NCI-H82 (cell line): ENCODE results near the gene VPS37C.
"Not testable (repeated sequence)": the region's sequence is repeated elsewhere in the genome, so short reads cannot be mapped to it uniquely, and the experiment has no call there.

ENCODE experiments used
- DNase-seq: peaks from one replicate; lab custom pipeline; 2025; lab: John Stamatoyannopoulos, UW

VPS37C gene

DNA sequence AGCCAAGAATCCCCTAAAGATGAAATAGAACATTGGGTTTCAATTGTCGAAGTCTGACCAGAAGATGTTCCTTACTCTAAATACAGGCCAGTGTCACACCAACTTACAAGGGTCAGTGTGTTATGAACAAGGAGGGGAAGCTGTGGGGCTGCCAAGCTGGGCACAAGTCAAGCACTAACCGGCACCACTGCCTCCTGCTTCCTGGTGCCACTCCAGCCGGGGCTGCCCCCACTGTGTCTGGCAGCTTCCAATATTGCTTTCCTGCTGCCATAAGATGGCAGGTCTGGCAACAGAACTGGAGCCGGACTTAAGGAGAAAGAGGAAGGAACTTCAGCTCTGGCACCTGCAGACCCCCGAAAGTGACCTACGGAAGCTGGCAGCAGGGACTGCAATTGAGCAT lies 13.7 kb upstream of the VPS37C start:
- no peak for DNase-seq

DNA sequence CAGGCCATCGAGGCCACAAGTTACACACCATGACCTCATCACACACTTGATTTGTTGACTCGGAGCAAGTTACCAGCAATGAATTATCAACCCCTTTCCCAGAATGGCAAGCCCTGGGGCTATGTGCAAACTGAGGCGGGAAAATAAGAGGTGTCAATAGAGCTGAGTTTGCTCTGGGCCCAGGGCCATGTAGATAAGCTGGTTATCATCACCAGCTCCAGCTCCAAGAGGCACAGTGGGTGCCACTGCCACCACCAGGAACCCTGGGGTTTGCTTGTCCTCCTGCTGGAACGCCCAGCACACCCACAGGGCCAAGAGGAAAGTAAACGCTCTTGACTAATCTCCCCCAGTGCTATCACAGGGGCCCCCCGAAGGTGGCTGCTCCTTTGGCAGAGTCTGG lies 13.0 kb upstream of the VPS37C start:
- no peak for DNase-seq

DNA sequence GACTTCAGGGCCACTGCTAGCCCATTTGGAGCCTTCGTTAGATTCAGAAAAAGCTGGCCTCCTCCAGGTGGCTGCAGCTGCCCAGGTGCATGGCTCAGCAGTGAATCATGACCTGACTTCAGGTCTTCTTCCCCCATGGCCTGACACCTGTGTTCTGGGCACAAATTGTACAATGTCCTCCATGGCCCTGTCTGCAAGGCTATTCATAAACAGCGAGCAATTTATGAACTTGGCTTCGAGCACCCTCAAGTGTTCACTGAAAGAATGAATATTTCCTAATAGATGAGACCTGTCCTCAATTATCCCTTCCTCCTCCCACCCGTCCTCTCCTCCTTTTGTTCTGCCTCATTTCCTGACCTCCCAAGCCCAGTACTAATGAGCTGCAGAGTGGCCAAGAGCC lies 12.2 kb upstream of the VPS37C start:
- peak; percentile 65 for DNase-seq

DNA sequence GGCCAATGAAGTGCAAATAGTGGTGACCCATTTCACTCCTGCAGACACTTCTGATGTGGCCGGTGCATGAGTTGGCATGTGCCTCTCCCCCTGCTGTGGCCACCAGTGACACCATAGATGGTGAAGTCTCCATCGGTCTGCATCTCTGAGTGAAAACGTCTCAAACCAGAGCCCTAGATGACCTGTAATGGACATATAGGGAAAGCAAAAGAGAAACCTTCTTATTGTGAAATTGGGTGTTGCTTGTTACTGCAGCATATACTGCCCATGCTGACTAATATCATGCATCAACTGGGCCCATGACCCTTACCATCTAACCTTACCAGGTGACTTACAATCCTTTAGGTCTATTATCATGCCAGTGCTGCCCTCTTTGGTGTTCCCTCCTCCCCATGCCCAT lies 11.7 kb upstream of the VPS37C start:
- no peak for DNase-seq

DNA sequence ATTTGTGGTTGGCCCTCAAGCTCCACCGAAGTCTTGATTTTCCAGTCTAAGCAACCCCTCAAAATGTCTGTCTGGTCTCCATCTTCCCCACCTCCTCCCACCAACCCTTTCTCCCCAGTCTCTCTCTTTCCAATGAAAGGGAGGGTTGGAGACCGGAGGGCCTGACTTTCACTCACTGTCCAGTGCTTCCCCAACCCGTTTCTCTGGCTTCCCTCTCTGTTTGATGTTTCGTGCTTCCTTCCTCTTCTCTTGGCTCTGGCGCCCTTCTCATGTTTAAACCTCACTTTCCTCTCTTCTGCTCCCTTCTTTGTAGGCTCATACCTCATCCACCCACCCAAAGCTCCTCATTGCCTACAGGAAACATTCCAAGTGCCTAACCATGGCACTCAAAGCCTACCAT lies 11.1 kb upstream of the VPS37C start:
- no peak for DNase-seq

DNA sequence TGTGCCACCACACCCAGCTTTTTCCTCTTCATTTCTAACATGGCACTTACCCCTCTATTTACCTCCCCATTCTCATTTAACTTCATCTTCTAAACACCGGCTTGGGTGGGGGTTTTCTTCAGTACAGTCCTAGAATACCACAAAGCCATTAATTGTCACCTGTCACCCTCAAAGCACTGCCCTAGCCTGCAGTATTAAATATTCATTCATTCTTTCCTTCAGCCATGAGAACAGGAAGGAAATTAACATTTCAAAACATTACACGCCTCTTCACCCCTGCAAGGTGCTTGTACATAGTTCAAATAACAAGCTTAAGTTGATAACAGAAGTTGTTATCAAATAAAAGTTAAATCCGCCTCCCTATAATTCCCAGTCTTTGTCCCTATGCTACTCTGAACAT lies 10.7 kb upstream of the VPS37C start:
- no peak for DNase-seq

DNA sequence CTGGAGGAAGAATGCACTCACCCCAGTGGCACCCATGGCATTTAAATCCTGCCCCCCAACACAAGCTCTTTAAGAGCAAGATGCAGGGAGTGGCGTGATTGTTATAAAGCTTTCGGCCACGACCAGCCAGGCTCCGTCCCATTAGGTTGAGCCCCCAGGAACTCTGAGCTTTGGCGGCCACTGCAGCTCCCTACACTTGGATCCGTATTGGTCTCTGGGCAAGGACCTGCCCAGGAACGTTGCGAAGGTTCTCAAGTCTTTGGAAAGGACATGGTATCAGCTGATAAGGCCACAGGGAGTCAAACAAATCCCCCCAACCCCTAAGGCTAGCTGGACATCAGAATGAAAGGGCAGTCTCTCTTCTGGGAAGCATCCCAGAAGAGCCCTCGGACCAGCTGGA lies 9.3 kb upstream of the VPS37C start:
- no peak for DNase-seq

DNA sequence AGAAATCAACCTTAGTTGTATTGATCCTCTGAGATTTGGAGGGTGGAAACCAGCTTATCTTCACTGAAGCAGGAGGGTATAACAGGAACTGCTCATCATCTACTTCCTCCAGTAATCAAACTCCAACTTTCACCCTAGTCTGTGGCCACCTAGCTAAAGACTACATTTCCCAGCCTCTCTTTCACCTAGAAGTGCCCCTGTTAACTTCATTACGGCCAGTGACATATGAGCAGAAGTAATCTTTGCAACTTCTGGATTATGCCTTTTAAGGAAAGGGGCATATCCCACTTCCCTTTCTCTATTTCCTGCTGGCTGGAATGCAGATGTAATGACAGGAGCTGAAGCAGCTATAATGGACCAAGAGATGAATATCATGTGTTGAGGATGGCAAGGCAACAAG lies 7.6 kb upstream of the VPS37C start:
- DNase-seq: no peak

DNA sequence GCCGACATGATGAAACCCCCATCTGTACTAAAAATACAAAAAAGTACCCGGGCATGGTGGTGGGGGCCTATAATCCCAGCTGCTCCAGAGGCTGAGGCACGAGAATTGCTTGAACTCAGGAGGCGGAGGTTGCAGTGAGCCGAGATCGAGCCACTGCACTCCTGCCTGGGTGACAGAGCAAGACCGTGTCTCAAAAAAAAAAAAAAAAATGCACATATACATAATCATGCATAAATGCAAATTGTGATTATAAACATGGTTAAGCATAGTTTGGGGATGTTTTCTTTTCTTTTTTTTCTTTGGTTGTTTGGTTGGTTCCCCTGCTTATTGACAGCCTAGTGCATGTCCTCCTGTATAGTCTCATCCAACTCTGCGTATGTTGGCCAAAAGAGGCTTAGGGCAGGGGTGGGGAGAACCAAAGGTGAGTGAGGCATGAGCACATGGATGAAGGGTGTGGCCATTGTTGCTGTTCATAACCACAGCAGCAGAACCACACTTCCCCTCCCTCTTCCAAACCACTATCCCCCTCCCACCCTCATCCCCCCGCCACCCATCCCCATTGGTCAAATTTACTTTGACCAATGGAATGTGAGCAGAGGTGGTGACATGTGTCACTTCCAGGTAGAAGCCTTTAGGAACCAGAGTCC lies 6.9 kb upstream of the VPS37C start:
- no peak for DNase-seq

GRCh38 chr11:61166331-61166730 lies 5.1 kb upstream of the VPS37C start:
- not testable (repeated sequence) for DNase-seq

- not testable (repeated sequence) for DNase-seq
Observed at GRCh38 chr11:61165785-61166184, 4.6 kb upstream of the VPS37C start.

DNA sequence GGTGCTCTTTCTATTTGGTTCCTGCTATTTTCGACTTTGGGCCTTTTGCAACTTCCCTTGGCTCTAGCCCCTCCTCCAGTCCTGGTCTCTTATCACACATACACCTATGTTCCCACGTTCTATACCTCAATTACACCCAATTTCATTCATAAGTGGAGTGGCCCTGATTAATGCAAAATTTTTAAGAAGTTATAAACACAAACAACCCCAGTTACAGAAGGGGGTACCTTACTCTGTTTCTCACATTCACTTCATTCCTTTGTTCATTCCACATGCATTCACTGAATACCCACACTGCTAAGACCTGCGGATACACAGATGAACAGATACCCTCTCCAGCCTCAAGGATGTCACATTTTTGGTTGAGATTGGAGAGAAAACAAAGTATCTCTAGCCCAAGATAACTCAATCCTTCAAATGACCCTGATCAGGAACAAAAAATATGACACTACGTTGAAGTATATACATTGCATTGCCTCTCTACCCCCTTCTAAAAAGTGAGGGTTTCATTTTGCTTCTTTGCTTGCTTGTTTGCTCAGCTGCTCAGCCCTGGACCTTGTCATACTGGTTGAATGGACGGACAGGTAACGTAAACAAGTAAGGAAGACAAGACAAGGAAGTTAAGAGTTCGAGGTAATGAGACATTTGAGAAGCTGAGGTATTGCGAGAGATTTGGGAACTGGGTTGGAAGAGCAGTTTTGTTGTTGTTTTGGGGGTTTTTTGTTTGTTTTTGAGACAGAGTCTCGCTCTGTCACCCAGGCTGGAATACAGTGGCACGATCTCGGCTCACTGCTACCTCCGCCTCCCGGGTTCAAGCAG lies 3.6 kb upstream of the VPS37C start:
- DNase-seq: no peak

GRCh38 chr11:61163714-61164605 lies 2.7 kb upstream of the VPS37C start:
- no peak for DNase-seq

DNA sequence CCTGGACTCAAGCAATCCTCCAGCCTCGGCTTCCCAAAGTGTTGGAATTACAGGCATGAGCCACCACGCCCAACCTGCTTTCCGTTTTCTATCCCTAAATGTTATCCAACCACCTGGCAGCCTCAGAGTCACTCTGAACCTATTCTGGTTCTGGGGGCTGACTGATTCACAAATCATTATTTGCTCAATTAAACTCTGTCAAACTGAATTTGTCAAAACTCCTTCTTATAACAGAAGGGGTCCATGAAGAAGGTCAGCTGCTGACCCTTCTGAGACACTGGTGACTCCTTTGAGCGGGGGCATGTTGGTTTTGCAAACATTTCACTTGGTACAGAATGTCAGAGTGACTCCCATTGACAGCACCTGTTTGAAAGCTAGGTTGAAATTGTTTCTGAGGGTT lies 1.8 kb upstream of the VPS37C start:
- no peak for DNase-seq

DNA sequence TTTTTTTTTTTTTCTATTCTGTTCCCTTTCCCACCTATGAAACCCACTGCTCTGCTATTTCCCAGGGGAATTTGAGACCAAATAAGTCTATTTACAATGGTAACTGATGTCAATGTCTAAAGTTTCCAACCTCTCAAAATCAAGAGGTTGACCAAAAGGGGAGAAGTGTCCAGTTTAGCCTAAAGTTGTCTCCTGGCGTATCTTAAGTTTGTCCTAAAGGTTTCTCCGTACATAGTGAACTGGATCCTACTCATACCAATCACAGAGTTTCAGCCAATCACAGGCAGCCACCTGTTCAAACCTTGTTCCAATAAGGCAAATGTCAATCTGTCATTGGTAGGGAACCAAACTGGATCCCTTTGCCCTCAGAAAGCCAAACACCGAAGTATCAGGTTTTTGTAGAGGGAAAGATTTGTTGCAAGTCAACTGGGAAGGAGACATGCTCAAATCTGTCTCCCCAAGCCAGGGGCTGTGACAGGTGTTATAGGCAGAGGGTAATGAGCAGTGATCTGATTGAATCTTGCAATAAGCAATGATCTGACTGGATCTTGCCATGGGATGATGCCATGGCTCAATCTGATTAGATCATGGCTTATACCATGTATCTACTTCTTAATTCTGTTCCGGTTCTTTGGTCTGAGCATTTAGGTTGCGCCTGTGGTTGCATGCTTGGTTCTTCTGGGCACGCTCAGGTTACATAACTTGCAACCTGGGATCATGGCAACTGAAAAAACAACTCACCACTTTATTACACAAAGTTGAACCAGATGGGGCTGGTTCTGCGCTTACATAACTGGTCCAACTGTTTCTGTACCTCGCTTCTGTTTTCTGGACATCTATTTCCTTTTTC lies 1.1 kb upstream of the VPS37C start:
- DNase-seq: peak; percentile 78

GRCh38 chr11:61160487-61161189 lies 588 bp downstream of the VPS37C start:
- DNase-seq: peak; percentile 35

DNA sequence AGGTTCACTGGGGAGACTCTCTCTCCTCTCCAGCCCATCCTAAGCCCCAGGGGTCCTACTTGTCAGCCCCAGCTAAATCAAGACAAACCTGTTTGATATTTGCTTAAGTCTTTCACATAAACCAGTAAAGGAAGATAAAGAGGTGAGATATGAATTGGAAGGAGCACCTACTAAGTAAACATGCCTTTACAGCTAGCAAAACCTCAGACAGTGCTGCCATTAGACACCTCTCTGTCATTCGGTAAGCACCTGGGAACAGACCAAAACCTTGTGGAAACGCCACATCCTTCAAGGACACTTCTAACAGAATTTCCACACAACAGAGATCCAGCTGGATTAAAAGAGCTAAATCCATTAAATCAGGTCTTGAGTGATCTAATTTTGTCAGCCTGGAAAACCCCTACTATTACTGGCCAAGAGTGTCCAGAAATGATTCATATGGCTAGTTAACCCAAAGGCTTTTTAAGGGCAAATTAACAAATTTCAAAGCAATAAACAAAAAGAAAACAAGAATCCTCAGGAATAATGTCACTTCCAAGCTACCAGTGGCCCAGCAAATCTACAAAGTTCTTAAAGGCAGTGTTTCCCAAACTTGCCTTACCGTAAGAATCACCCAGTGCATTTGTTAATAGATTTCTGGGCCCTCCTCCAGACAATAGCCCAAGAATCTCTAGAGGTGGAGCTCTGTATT lies 2.4 kb downstream of the VPS37C start:
- DNase-seq: peak; percentile 64

GRCh38 chr11:61157743-61158142 lies 3.5 kb downstream of the VPS37C start:
- DNase-seq: peak; percentile 16

- no peak for DNase-seq
Observed at GRCh38 chr11:61155741-61156140, 5.5 kb downstream of the VPS37C start.

DNA sequence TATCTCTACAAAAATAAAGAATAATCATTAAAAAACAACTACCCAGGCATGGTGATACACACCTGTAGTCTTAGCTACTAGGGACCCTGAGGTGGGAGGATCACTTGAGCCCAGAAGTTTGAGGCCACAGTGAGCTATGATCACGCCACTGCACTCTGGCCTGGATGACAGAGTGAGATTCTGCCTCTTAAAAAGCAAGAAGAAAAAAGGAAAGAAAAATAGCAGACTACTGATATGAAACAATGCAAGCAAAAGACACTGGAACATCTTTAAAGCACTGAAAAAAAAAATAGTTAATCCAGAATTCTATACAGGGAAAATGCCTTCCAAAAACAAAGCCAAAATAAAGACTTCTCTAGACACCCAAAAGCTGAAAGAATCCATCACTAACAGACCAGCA lies 5.9 kb downstream of the VPS37C start:
- DNase-seq: no peak

DNA sequence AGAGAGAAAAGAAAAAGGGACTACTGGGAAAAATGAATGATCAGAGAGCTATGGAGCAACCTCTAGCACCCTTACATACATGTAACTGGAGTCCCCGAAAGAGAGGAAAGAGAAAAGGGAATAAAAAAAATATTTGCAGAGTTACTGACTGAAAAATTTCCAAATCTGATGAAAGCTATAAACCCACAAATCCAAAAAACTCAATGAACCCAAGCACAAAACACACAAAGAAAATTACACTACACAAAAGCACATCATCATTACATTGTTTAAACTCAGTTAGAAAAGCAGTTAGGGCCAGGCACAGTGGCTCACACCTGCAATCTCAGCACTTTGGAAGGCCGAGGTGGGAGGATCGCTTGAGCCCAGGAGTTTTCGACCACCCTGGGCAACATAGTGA lies 6.7 kb downstream of the VPS37C start:
- no peak for DNase-seq
